ENCODE data around the gene TIGAR. TPM values are rescaled to one million over a fixed set of nuclear protein-coding genes. Genes with fewer than 3 reads are reported as not detected.

The TIGAR gene
- total RNA-seq, 2 experiments from 2014 or later, result 8.2 to 8.7 TPM

DNA sequence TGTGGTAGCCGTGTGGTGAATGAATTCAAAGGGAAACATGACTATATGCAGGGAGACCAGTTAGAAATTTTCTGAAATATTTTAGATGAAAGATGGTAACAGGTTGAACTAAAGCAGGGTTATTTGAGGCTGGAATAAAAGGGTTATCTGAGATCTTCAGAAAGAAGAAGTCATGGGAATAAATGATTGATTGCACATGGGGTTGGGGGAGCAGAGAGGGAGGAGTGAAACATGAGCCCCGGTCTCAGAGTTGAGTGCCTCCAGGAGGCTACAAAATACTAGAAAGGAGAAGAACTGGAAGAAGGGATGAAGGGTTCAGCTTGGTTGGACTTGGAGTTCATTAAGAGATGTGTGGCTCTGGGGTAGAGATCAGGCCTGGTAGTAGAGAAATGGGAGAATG, 74.8 kb downstream of the TIGAR start:
- Mint-ChIP-seq H3K9me3 (no peaks in the 10 kb centered on the region), H3K36me3 (ENCODE audit: low read depth) (no peaks in the 10 kb centered on the region), H3K4me3 (no peak overlapping the region), H3K4me1 (ENCODE audit: low read depth) (peaks cover 11% of the 10 kb centered on the region), H3K27me3 (peaks cover 16% of the 10 kb centered on the region), H3K27ac (no peak overlapping the region)
- TF ChIP-seq, protein P1, sequence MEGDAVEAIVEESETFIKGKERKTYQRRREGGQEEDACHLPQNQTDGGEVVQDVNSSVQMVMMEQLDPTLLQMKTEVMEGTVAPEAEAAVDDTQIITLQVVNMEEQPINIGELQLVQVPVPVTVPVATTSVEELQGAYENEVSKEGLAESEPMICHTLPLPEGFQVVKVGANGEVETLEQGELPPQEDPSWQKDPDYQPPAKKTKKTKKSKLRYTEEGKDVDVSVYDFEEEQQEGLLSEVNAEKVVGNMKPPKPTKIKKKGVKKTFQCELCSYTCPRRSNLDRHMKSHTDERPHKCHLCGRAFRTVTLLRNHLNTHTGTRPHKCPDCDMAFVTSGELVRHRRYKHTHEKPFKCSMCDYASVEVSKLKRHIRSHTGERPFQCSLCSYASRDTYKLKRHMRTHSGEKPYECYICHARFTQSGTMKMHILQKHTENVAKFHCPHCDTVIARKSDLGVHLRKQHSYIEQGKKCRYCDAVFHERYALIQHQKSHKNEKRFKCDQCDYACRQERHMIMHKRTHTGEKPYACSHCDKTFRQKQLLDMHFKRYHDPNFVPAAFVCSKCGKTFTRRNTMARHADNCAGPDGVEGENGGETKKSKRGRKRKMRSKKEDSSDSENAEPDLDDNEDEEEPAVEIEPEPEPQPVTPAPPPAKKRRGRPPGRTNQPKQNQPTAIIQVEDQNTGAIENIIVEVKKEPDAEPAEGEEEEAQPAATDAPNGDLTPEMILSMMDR (IDR thresholded peaks at IDR 0.05), result no peak
- intact Hi-C loops (cut with micrococcal nuclease), result no loop called here
- DNase-seq (no peak), ATAC-seq (no peak)
- CTCF ChIA-PET, result interaction anchor here (1.1 kb wide), 1 partner anchor 222 kb away, joined by 3 read pairs; no protein-coding TSS in a partner anchor
- POLR2A ChIA-PET, result no interaction called here

- ATAC-seq (no peak), DNase-seq (no peak)
- Mint-ChIP-seq H3K4me1 (ENCODE audit: low read depth) (no peaks in the 10 kb centered on the region), H3K27me3 (peaks cover 13% of the 10 kb centered on the region), H3K4me3 (no peak overlapping the region), H3K36me3 (ENCODE audit: low read depth) (no peaks in the 10 kb centered on the region), H3K9me3 (no peaks in the 10 kb centered on the region), H3K27ac (no peak overlapping the region)
- POLR2A ChIA-PET, result no interaction called here
- TF ChIP-seq, protein P1 (IDR thresholded peaks at IDR 0.05), result no peak
- intact Hi-C loops (cut with micrococcal nuclease), result no loop called here
- CTCF ChIA-PET, result no interaction called here
Measured at GRCh38 chr12:4401117-4401516, 80.1 kb downstream of the TIGAR start.

- ATAC-seq (no peak), DNase-seq (no peak)
- Mint-ChIP-seq H3K4me3 (no peak overlapping the region), H3K9me3 (no peaks in the 10 kb centered on the region), H3K36me3 (ENCODE audit: low read depth) (no peaks in the 10 kb centered on the region), H3K27me3 (peaks cover 13% of the 10 kb centered on the region), H3K4me1 (ENCODE audit: low read depth) (no peaks in the 10 kb centered on the region), H3K27ac (no peak overlapping the region)
- intact Hi-C loops (cut with micrococcal nuclease), result no loop called here
- TF ChIP-seq, protein P1 (IDR thresholded peaks at IDR 0.05), result no peak
- POLR2A ChIA-PET, result no interaction called here
- CTCF ChIA-PET, result interaction anchor here (0.8 to 1.3 kb wide), 3 partner anchors 18 to 23 kb away, joined by 3 to 4 read pairs (median 3); no protein-coding TSS in a partner anchor
Measured at GRCh38 chr12:4402996-4403395, 82.0 kb downstream of the TIGAR start.

Other genes starting within 250 kb of the TIGAR start
- gene CCND2, start 47.5 kb upstream of the TIGAR start, total RNA-seq, result 100 to 1,000 TPM; 617 to 639 TPM
- gene FGF23, start 58.5 kb downstream of the TIGAR start, total RNA-seq, result not detected
- not detected for gene FGF6, start 124.6 kb downstream of the TIGAR start, total RNA-seq
- gene RAD51AP1, start 217.7 kb downstream of the TIGAR start, total RNA-seq, result 10 to 100 TPM; 44.7 to 47.8 TPM
- 10 to 100 TPM; 35.0 TPM for gene DYRK4, start 241.0 kb downstream of the TIGAR start, total RNA-seq

Data from activated CD8-positive, alpha-beta T cell treated with anti-CD3 and anti-CD28 coated beads for 36 hours (primary cell).